IMR-90 (cell line): ENCODE measurements around the gene CYP1A2. TPM values are rescaled to one million over a fixed set of nuclear protein-coding genes. Genes with fewer than 3 reads are reported as not detected.

ENCODE experiments used
- ATAC-seq: fragments of 200-7000 bp; cut with Tn5 transposase; 2 replicates; pipeline ENCODE4 v1.9.1; 2020; ENCODE audit warnings: low read depth, mild to moderate bottlenecking, moderate library complexity
- BruUV-seq: library from RNA; stranded (reverse); fragments of 400-500 nt; replicated peaks from 2 replicates; lab custom pipeline; 2021; lab: Mats Ljungman, UMichigan
- CTCF ChIA-PET: fragments of 300-600 bp; formaldehyde crosslinking; extraction: SDS; loops from one replicate; lab custom pipeline; 2021; ENCODE audit warnings: antibody characterized with exemption; lab: Yijun Ruan, JAX
- POLR2A ChIA-PET: fragments of 300-600 bp; sonication (Branson Sonifier 250); formaldehyde crosslinking; loops from one replicate; lab custom pipeline; 2022; ENCODE audit warnings: antibody characterized with exemption; ENCODE audit not compliant: unreplicated experiment; lab: Charles Lee
- DNase-seq: peaks from one replicate; pipeline ENCODE4 v3.0.0; 2013
- H2AFZ ChIP-seq: replicated peaks from 2 replicates; pipeline ENCODE3; 2013; ENCODE audit warnings: low read length, mild to moderate bottlenecking; ENCODE audit not compliant: poor library complexity
- H2AK5ac ChIP-seq: 2 replicates; pipeline ENCODE4 v1.6.1; 2013; ENCODE audit warnings: low read depth, low read length, inconsistent platforms
- H2AK9ac ChIP-seq: replicated peaks from 2 replicates; pipeline ENCODE3; 2013; ENCODE audit warnings: mild to moderate bottlenecking, low read depth, low read length, moderate library complexity; ENCODE audit not compliant: poor library complexity
- H2BK120ac ChIP-seq: 2 replicates; pipeline ENCODE4 v1.6.1; 2013; ENCODE audit warnings: low read depth, low read length, inconsistent platforms
- H2BK15ac ChIP-seq: 3 replicates; pipeline ENCODE4 v1.6.1; 2013; ENCODE audit warnings: low read depth, low read length, inconsistent platforms
- H2BK20ac ChIP-seq: 2 replicates; pipeline ENCODE4 v1.6.1; 2013; ENCODE audit warnings: low read depth, mild to moderate bottlenecking, inconsistent platforms, low read length, moderate library complexity
- H2BK5ac ChIP-seq: 2 replicates; pipeline ENCODE4 v1.6.1; 2013; ENCODE audit warnings: mild to moderate bottlenecking, low read depth, low read length, inconsistent platforms; ENCODE audit not compliant: poor library complexity, severe bottlenecking
- H3K14ac ChIP-seq: replicated peaks from 2 replicates; pipeline ENCODE4 v1.6.1; 2013; ENCODE audit warnings: low read depth, low read length, inconsistent platforms
- H3K18ac ChIP-seq: 2 replicates; pipeline ENCODE4 v1.6.1; 2013; ENCODE audit warnings: low read depth, low read length, control low read depth
- H3K23ac ChIP-seq: 2 replicates; pipeline ENCODE4 v1.6.1; 2013; ENCODE audit warnings: low read depth, low read length, inconsistent platforms
- H3K27ac ChIP-seq: 2 replicates; pipeline ENCODE4 v1.5.1; 2013; ENCODE audit warnings: mild to moderate bottlenecking, control low read depth, low read length; ENCODE audit not compliant: insufficient read depth
- H3K27me3 ChIP-seq: 2 replicates; pipeline ENCODE4 v1.6.1; 2013; ENCODE audit warnings: low read length; ENCODE audit not compliant: control insufficient read depth, insufficient read depth
- H3K36me3 ChIP-seq: 2 replicates; pipeline ENCODE4 v1.6.1; 2013; ENCODE audit warnings: low read length, mixed read lengths; ENCODE audit not compliant: control insufficient read depth, insufficient read depth
- H3K4ac ChIP-seq: 2 replicates; pipeline ENCODE4 v1.6.1; 2013; ENCODE audit warnings: low read depth, low read length, inconsistent platforms
- H3K4me1 ChIP-seq: 2 replicates; pipeline ENCODE4 v1.6.1; 2013; ENCODE audit warnings: low read length, mixed read lengths; ENCODE audit not compliant: control insufficient read depth, insufficient read depth
- H3K4me2 ChIP-seq: 2 replicates; pipeline ENCODE4 v1.6.1; 2013; ENCODE audit warnings: low read depth, mild to moderate bottlenecking, control low read depth, low read length, moderate library complexity
- H3K4me3 ChIP-seq: 2 replicates; pipeline ENCODE4 v1.5.1; 2013; ENCODE audit warnings: low read depth, mild to moderate bottlenecking, control low read depth, low read length, moderate library complexity; ENCODE audit not compliant: insufficient read depth
- H3K56ac ChIP-seq: 2 replicates; pipeline ENCODE4 v1.6.1; 2013; ENCODE audit warnings: low read length, inconsistent platforms; ENCODE audit not compliant: insufficient read depth; ENCODE audit errors: extremely low read depth
- H3K79me1 ChIP-seq, 2 experiments: 2 replicates each; pipeline ENCODE4 v1.6.1; 2013; ENCODE audit warnings: low read length in 2 of 2, inconsistent platforms in 1 of 2, low read depth in 1 of 2
- H3K9ac ChIP-seq: 2 replicates; pipeline ENCODE4 v1.6.1; 2013; ENCODE audit warnings: low read depth, low read length, control low read depth
- H3K9me1 ChIP-seq: 2 replicates; pipeline ENCODE4 v1.6.1; 2013; ENCODE audit warnings: low read length, inconsistent platforms; ENCODE audit not compliant: insufficient read depth
- H3K9me3 ChIP-seq: 2 replicates; pipeline ENCODE4 v1.6.1; 2013; ENCODE audit warnings: low read length; ENCODE audit not compliant: control insufficient read depth, insufficient read depth
- H4K20me1 ChIP-seq: 2 replicates; pipeline ENCODE4 v1.6.1; 2013; ENCODE audit warnings: low read length, inconsistent platforms; ENCODE audit not compliant: insufficient read depth
- H4K5ac ChIP-seq: 2 replicates; pipeline ENCODE4 v1.6.1; 2013; ENCODE audit warnings: mild to moderate bottlenecking, low read depth, low read length, control low read depth
- H4K8ac ChIP-seq, 2 experiments: 2 replicates each; pipeline ENCODE4 v1.6.1; 2013; ENCODE audit warnings: low read depth in 2 of 2, low read length in 2 of 2, control low read depth in 1 of 2, inconsistent platforms in 1 of 2
- H4K91ac ChIP-seq: 2 replicates; pipeline ENCODE4 v1.6.1; 2013; ENCODE audit warnings: low read depth, low read length, inconsistent platforms; ENCODE audit not compliant: insufficient read depth
- BHLHE40 ChIP-seq: fragments of 150-350 bp; IDR thresholded peaks from 2 replicates; pipeline ENCODE4 v1.6.1; 2016; ENCODE audit warnings: mild to moderate bottlenecking, low read depth, low read length
- CEBPB ChIP-seq: IDR thresholded peaks from 2 replicates; pipeline ENCODE4 v1.6.1; 2012; ENCODE audit warnings: low read depth, low read length, improper control_type of control experiment
- CHD1 ChIP-seq: IDR thresholded peaks from 2 replicates; pipeline ENCODE4 v1.6.1; 2012; ENCODE audit warnings: low read depth, low read length, improper control_type of control experiment
- MAZ ChIP-seq: IDR thresholded peaks from 2 replicates; pipeline ENCODE4 v1.6.1; 2012; ENCODE audit warnings: low read depth, mild to moderate bottlenecking, low read length, improper control_type of control experiment, moderate library complexity, borderline replicate concordance
- MXI1 ChIP-seq: IDR thresholded peaks from 2 replicates; pipeline ENCODE4 v1.6.1; 2012; ENCODE audit warnings: low read depth, mild to moderate bottlenecking, low read length, moderate library complexity, borderline replicate concordance
- RAD21 ChIP-seq: IDR thresholded peaks from 2 replicates; pipeline ENCODE4 v1.6.1; 2012; ENCODE audit warnings: low read length, improper control_type of control experiment
- RCOR1 ChIP-seq: IDR thresholded peaks from 2 replicates; pipeline ENCODE4 v1.6.1; 2012; ENCODE audit warnings: mild to moderate bottlenecking, low read length, improper control_type of control experiment; ENCODE audit not compliant: insufficient replicate concordance
- SMC3 ChIP-seq: fragments of 150-350 bp; IDR thresholded peaks from 2 replicates; pipeline ENCODE4 v1.6.1; 2016; ENCODE audit warnings: low read depth, mild to moderate bottlenecking, antibody characterized with exemption, low read length, moderate library complexity
- WGBS, 2 experiments: methylation state at CpG; one replicate each; pipeline versions ENCODE4 v1.1.5 to v1.1.7; 2013; ENCODE audit warnings: missing lambda C conversion rate in 2 of 2; ENCODE audit not compliant: insufficient read length in 1 of 2; ENCODE audit errors: extremely low coverage in 2 of 2; 5-methylcytosine and 5-hydroxymethylcytosine counted together
- dilution Hi-C: fragments of 300-500 bp; cut with HindIII; formaldehyde crosslinking; loops from one replicate; pipeline ENCODE4 v1.14.3; 2018; ENCODE audit warnings: low sequenced_read_pairs; ENCODE audit not compliant: unreplicated experiment
- in situ Hi-C: fragments of 300-500 bp; cut with MboI; formaldehyde crosslinking; loops from 3 replicates; pipeline ENCODE4 v1.14.3; 2019; ENCODE audit warnings: low sequenced_read_pairs, inconsistent platforms, mixed read lengths
- intact Hi-C: fragments of 100-400 bp; cut with micrococcal nuclease; formaldehyde crosslinking; loops from 2 replicates; pipeline ENCODE4 v1.10.0; 2022
- polyA plus RNA-seq, 3 experiments: library from polyadenylated mRNA; depleted of rRNA; stranded (reverse); fragments of >200 nt; gene quantifications; 2 replicates each; pipeline ENCODE4 v1.2.3, GENCODE V29; 2012; ENCODE audit warnings: low replicate concordance in 1 of 3
- total RNA-seq: library from RNA; depleted of rRNA; stranded (reverse); fragments of >200 nt; gene quantifications from 2 replicates; pipeline ENCODE4 v1.2.3, GENCODE V29; 2012
- TF ChIP-seq, protein P1 (sequence below): fragments of 150-350 bp; IDR thresholded peaks from 2 replicates; pipeline ENCODE4 v1.6.1; 2016; ENCODE audit warnings: low read depth, mild to moderate bottlenecking, low read length, moderate library complexity, borderline replicate concordance
- TF ChIP-seq, protein P2 (sequence below): conservative IDR thresholded peaks from 2 replicates; pipeline ENCODE4 v1.5.1; 2012; ENCODE audit warnings: mild to moderate bottlenecking, low read depth, low read length, improper control_type of control experiment

CYP1A2 gene
- total and polyA plus RNA-seq, 2 of the 4 experiments (the other 2 are of a cell fraction) = not detected

DNA sequence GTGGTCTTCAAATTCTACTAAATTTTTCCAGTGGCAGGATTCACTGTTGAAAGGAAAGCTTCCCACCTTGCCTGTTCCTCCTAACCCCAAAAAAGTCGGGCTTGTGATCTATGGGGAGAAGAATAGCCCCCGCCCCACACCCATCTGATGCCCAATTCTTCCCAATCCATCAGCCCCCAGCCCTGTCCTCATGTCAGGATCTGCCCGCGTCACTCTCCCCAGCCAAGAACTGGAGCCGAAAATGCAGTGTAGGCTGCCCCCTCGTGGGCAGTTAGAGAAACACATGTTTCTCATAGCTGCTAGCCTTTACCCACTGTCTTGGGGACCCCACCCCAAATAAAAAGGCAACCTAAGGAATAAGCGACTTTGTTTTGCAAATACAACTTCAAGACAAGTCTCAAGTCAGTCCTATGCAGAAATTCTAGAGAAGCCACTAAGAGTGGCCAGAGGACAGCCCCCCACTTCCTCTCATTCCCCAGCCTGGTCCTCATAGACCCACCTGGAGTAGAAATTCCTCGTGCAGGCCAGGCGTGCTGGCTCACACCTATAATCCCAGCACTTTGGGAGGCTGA is 20.2 kb downstream of the CYP1A2 start:
- BruUV-seq = no TSS peak
- Histone ChIP-seq H4K20me1 (no peaks in the 10 kb centered on the region), H2AFZ (peak overlapping the region; percentile 18), H3K36me3 (no peaks in the 10 kb centered on the region), H2BK15ac (no peak overlapping the region), H3K79me1 (no peaks in the 10 kb centered on the region), H3K18ac (no peak overlapping the region), H3K4me3 (no peak overlapping the region), H2AK5ac (no peak overlapping the region), H2BK5ac (no peak overlapping the region), H3K27ac (no peak overlapping the region), H4K91ac (no peak overlapping the region), H3K23ac (no peak overlapping the region), H3K4me1 (no peaks in the 10 kb centered on the region), H3K4me2 (peak overlapping the region; percentile 49), H3K56ac (no peak overlapping the region), H4K5ac (no peak overlapping the region), H2BK120ac (no peak overlapping the region), H3K9me1 (no peaks in the 10 kb centered on the region), H3K4ac (no peak overlapping the region), H2AK9ac (no peak overlapping the region), H2BK20ac (no peak overlapping the region), H3K9ac (no peak overlapping the region), H3K14ac (no peak overlapping the region), H4K8ac (no peak overlapping the region), H3K9me3 (no peaks in the 10 kb centered on the region), H3K27me3 (peaks cover 13% of the 10 kb centered on the region; the same call in 1 of the 2 replicates)
- CTCF ChIA-PET = interaction anchor here (0.6 to 3.9 kb wide), 17 partner anchors 9 to 396 kb away, joined by 3 to 21 read pairs (median 5); no protein-coding TSS in a partner anchor
- POLR2A ChIA-PET = no interaction called here
- intact Hi-C loops = loop anchor here (1.0 kb wide), 1 partner anchor 134 kb away; no protein-coding TSS in a partner anchor
- in situ Hi-C loops = loop anchor here (5.0 kb wide), 1 partner anchor 132 kb away; no protein-coding TSS in a partner anchor
- TF ChIP-seq SMC3 (peak; percentile 90), CHD1 (no peak), MXI1 (no peak), RAD21 (peak; percentile 83), BHLHE40 (no peak), CEBPB (no peak), MAZ (no peak), RCOR1 (no peak)
- TF ChIP-seq, protein P1, sequence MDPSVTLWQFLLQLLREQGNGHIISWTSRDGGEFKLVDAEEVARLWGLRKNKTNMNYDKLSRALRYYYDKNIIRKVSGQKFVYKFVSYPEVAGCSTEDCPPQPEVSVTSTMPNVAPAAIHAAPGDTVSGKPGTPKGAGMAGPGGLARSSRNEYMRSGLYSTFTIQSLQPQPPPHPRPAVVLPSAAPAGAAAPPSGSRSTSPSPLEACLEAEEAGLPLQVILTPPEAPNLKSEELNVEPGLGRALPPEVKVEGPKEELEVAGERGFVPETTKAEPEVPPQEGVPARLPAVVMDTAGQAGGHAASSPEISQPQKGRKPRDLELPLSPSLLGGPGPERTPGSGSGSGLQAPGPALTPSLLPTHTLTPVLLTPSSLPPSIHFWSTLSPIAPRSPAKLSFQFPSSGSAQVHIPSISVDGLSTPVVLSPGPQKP = no peak
- TF ChIP-seq, protein P2, sequence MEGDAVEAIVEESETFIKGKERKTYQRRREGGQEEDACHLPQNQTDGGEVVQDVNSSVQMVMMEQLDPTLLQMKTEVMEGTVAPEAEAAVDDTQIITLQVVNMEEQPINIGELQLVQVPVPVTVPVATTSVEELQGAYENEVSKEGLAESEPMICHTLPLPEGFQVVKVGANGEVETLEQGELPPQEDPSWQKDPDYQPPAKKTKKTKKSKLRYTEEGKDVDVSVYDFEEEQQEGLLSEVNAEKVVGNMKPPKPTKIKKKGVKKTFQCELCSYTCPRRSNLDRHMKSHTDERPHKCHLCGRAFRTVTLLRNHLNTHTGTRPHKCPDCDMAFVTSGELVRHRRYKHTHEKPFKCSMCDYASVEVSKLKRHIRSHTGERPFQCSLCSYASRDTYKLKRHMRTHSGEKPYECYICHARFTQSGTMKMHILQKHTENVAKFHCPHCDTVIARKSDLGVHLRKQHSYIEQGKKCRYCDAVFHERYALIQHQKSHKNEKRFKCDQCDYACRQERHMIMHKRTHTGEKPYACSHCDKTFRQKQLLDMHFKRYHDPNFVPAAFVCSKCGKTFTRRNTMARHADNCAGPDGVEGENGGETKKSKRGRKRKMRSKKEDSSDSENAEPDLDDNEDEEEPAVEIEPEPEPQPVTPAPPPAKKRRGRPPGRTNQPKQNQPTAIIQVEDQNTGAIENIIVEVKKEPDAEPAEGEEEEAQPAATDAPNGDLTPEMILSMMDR = peak; percentile 75
- WGBS, 2 experiments = 0% methylated on average over 2 of the region's 9 CpGs; no CpG with 5 or more reads in 1 of the 2 experiments
- dilution Hi-C loops = no loop called here
- DNase-seq = peak; percentile 41
- ATAC-seq = peak; percentile 83
